Measurements from ENCODE around the gene MAN2B2.

DNA sequence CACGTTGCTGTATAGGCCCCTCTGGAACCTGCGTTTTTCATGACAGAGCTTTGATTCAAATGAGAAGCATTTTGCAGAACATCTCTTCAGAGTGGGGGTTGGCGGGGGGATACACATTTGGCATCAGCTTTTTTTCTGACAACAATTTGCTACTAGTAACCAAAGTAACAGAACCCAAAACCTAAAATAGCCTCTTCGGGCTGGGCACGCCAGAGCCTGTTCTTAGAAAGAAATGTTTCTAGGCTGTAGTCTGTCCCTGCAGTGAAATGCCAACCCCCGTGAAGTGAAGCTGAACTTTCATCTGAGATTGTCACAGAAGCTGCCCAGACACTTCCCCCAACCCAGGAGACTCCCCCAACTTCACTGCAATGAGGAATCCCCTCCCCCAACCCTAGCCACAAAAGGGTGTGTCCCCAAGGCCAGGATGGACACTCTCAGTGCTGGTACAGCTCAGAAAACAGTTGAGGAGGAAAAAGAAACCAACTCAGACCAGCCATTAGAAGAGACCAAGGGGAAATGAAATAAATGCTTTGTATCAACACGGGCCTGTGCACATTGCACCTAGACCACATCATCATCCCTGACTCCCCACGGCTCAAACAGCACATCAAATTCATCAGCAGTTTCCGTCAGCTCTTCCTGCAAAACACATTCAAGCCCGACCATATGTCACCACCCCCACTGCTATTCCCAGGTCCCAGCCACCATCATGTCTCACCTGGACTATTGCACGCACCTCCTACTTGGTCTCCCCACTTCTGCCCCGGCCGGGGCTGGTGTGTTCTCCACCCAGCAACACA, 8.4 kb upstream of the MAN2B2 start:
- TF ChIP-seq, protein P1, sequence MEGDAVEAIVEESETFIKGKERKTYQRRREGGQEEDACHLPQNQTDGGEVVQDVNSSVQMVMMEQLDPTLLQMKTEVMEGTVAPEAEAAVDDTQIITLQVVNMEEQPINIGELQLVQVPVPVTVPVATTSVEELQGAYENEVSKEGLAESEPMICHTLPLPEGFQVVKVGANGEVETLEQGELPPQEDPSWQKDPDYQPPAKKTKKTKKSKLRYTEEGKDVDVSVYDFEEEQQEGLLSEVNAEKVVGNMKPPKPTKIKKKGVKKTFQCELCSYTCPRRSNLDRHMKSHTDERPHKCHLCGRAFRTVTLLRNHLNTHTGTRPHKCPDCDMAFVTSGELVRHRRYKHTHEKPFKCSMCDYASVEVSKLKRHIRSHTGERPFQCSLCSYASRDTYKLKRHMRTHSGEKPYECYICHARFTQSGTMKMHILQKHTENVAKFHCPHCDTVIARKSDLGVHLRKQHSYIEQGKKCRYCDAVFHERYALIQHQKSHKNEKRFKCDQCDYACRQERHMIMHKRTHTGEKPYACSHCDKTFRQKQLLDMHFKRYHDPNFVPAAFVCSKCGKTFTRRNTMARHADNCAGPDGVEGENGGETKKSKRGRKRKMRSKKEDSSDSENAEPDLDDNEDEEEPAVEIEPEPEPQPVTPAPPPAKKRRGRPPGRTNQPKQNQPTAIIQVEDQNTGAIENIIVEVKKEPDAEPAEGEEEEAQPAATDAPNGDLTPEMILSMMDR (IDR thresholded peaks at IDR 0.05), result no peak
- TF ChIP-seq POLR2A (IDR thresholded peaks at IDR 0.05), result no peak
